SK-N-SH (cell line): ENCODE data around the gene EVPL.
"Not testable (repeated sequence)": the region's sequence is repeated elsewhere in the genome, so short reads cannot be mapped to it uniquely, and the experiment has no call there.

ENCODE experiments used
- CHD2 ChIP-seq: fragments of 150-350 bp; IDR thresholded peaks from 2 replicates; pipeline ENCODE4 v1.6.1; 2018; ENCODE audit warnings: low read length; ENCODE audit not compliant: partially characterized antibody
- CTCF ChIP-seq: fragments of 200-600 bp; sonication (generic); IDR thresholded peaks from 2 replicates; pipeline ENCODE4 v1.6.1; 2017; ENCODE audit warnings: antibody characterized with exemption, mild to moderate bottlenecking, moderate library complexity
- IRF3 ChIP-seq: fragments of 150-350 bp; IDR thresholded peaks from 2 replicates; pipeline ENCODE4 v1.6.1; 2016; ENCODE audit warnings: mild to moderate bottlenecking, low read depth, low read length
- JUND ChIP-seq: IDR thresholded peaks from 2 replicates; pipeline ENCODE4 v1.4.0; 2012
- RAD21 ChIP-seq: IDR thresholded peaks from 2 replicates; pipeline ENCODE4 v1.6.1; 2012; ENCODE audit warnings: mild to moderate bottlenecking, low read length
- REST ChIP-seq: IDR thresholded peaks from 2 replicates; pipeline ENCODE4 v1.6.1; 2012; ENCODE audit warnings: mild to moderate bottlenecking, low read depth, low read length, moderate library complexity
- TEAD4 ChIP-seq: IDR thresholded peaks from 2 replicates; pipeline ENCODE4 v1.4.0; 2012; ENCODE audit warnings: mild to moderate bottlenecking, borderline replicate concordance; ENCODE audit not compliant: insufficient read depth

- TF ChIP-seq CTCF, JUND, TEAD4, REST, RAD21, CHD2, IRF3: not testable (repeated sequence)
These were observed 17.4 kb upstream of the EVPL start for GRCh38 chr17:76044475-76045007.
